Stimulated activated effector memory CD8-positive, alpha-beta T cell treated with anti-CD3 and anti-CD28 coated beads, Interleukin-12 subunit alpha, Interleukin-12 subunit beta, amount 100 ng/mL, for 72 hours (primary cell): ENCODE measurements around the gene LHPP.

Source experiments
- ATAC-seq: fragments of 150-1000 bp; cut with Tn5 transposase; 2 replicates; pipeline ENCODE4 v1.10.0; 2021
- DNase-seq, 2 donors: peaks; one replicate each; pipeline ENCODE4 v3.0.0; 2021 to 2022; ENCODE audit warnings: low spot score in 2 of 2
- H3K27ac Mint-ChIP-seq: one replicate; pipeline ENCODE4 v1.8.0; 2022; ENCODE audit warnings: mild to moderate bottlenecking, mixed read lengths
- H3K36me3 Mint-ChIP-seq: one replicate; pipeline ENCODE4 v1.8.0; 2022; ENCODE audit warnings: mild to moderate bottlenecking, mixed read lengths
- H3K4me1 Mint-ChIP-seq: one replicate; pipeline ENCODE4 v1.8.0; 2022; ENCODE audit warnings: mixed read lengths
- H3K4me3 Mint-ChIP-seq: one replicate; pipeline ENCODE4 v1.8.0; 2022; ENCODE audit warnings: mild to moderate bottlenecking, mixed read lengths
- H3K9me3 Mint-ChIP-seq: one replicate; pipeline ENCODE4 v1.8.0; 2022; ENCODE audit warnings: mixed read lengths

LHPP gene

GRCh38 chr10:124495725-124496124, 34.1 kb downstream of the LHPP start:
- Mint-ChIP-seq H3K36me3 (peaks cover 3% of the 10 kb centered on the region), H3K4me3 (no peak overlapping the region), H3K9me3 (no peaks in the 10 kb centered on the region), H3K4me1 (peaks cover 5% of the 10 kb centered on the region), H3K27ac (no peak overlapping the region)
- DNase-seq (no peak), ATAC-seq (no peak)

- Mint-ChIP-seq H3K4me3 (no peak overlapping the region), H3K27ac (no peak overlapping the region), H3K4me1 (peaks cover 5% of the 10 kb centered on the region), H3K36me3 (peaks cover 7% of the 10 kb centered on the region), H3K9me3 (no peaks in the 10 kb centered on the region)
- DNase-seq (no peak), ATAC-seq (no peak)
These were observed 34.5 kb downstream of the LHPP start for GRCh38 chr10:124496150-124496549.

DNA sequence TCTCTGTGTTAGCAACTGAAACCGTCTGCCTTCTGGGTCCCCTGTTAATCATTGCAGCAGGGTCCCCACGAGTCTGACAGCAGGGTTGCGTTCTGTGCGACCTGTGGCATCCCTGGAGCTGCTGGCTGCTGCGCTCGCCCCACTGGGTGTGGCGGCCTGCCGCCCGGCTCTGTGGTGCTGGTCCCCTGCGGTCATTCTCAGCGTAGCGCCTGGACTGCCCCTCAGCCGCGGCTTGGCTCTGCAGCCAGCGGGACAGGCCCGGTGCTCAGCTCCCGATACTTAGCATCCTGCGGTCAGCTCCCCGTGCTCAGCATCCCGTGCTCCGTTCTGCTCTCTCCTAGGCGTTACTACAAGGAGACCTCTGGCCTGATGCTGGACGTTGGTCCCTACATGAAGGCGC, 35.0 kb downstream of the LHPP start:
- H3K4me3 Mint-ChIP-seq: no peak overlapping the region
- H3K9me3 Mint-ChIP-seq: no peaks in the 10 kb centered on the region
- no peak overlapping the region for H3K27ac Mint-ChIP-seq
- H3K4me1 Mint-ChIP-seq: peaks cover 5% of the 10 kb centered on the region
- ATAC-seq: no peak
- no peak for DNase-seq
- peaks cover 8% of the 10 kb centered on the region for H3K36me3 Mint-ChIP-seq

- Mint-ChIP-seq H3K36me3 (peaks cover 8% of the 10 kb centered on the region), H3K4me3 (no peak overlapping the region), H3K9me3 (no peaks in the 10 kb centered on the region), H3K4me1 (peaks cover 5% of the 10 kb centered on the region), H3K27ac (no peak overlapping the region)
- DNase-seq: no peak
- no peak for ATAC-seq
These were observed 35.7 kb downstream of the LHPP start for GRCh38 chr10:124497196-124497881.

DNA sequence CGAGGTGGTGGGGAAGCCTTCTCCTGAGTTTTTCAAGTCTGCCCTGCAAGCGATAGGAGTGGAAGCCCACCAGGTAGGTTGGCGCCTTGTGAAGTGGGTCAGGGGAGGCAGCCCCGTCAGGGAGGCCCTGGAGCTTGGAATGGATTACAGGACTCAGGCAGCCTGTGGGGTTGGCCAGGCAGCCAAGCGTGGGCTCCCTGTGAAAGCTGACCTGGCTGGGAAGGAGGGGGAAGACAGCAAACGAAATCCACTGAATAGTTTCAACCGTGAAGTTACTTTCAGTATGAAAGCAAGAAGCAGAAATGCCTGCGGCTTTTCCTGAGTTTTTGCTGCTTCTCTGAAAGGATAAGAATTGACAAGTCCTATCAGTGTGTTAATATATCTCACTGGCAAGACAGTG, 36.4 kb downstream of the LHPP start:
- Mint-ChIP-seq H3K9me3 (no peaks in the 10 kb centered on the region), H3K36me3 (peaks cover 8% of the 10 kb centered on the region), H3K4me3 (no peak overlapping the region), H3K27ac (no peak overlapping the region), H3K4me1 (peaks cover 5% of the 10 kb centered on the region)
- no peak for ATAC-seq
- DNase-seq: no peak

GRCh38 chr10:124500757-124501156, 39.1 kb downstream of the LHPP start:
- Mint-ChIP-seq H3K36me3 (peaks cover 8% of the 10 kb centered on the region), H3K4me1 (no peaks in the 10 kb centered on the region), H3K4me3 (no peak overlapping the region), H3K27ac (no peak overlapping the region), H3K9me3 (no peaks in the 10 kb centered on the region)
- peak; percentile 76 for ATAC-seq
- DNase-seq: no peak

GRCh38 chr10:124504711-124505110, 43.1 kb downstream of the LHPP start:
- Mint-ChIP-seq H3K9me3 (no peaks in the 10 kb centered on the region), H3K36me3 (peaks cover 8% of the 10 kb centered on the region), H3K4me1 (no peaks in the 10 kb centered on the region), H3K27ac (no peak overlapping the region), H3K4me3 (no peak overlapping the region)
- ATAC-seq (no peak), DNase-seq (no peak)

- no peaks in the 10 kb centered on the region for H3K4me1 Mint-ChIP-seq
- H3K36me3 Mint-ChIP-seq: peaks cover 8% of the 10 kb centered on the region
- no peak overlapping the region for H3K27ac Mint-ChIP-seq
- H3K9me3 Mint-ChIP-seq: no peaks in the 10 kb centered on the region
- H3K4me3 Mint-ChIP-seq: no peak overlapping the region
- ATAC-seq: no peak
- no peak for DNase-seq
These were observed 43.7 kb downstream of the LHPP start for GRCh38 chr10:124505279-124505678.

GRCh38 chr10:124508070-124508667, 46.5 kb downstream of the LHPP start:
- ATAC-seq (no peak), DNase-seq (no peak)
- Mint-ChIP-seq H3K4me1 (peaks cover 9% of the 10 kb centered on the region), H3K4me3 (no peak overlapping the region), H3K36me3 (no peaks in the 10 kb centered on the region), H3K9me3 (no peaks in the 10 kb centered on the region), H3K27ac (no peak overlapping the region)

DNA sequence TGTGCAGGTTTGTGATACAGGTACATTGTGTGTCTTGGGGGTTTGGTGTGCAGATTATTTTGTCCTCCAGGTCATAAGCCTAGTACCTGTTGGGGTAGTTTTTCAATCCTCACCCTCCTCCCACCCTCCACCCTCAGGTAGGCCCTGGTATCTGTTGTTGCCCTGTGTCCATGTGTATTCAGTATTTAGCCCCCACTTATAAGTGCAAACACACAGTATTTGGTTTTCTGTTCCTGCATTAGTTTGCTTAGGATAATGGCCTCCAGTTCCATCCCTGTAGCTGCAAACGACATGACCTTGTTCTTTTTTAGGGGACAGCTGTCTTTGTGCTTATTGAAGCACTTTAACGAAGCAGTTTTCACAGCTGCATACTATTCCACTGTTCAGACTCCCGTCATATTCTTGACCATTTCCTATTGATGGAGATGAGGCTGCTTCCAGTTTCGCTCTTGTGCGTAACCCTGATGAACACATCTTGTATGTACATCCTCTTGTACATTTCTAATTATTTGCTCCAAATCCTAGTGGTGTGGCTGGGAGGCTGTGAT, 47.4 kb downstream of the LHPP start:
- Mint-ChIP-seq H3K4me3 (no peak overlapping the region), H3K36me3 (no peaks in the 10 kb centered on the region), H3K4me1 (peaks cover 9% of the 10 kb centered on the region), H3K9me3 (no peaks in the 10 kb centered on the region), H3K27ac (no peak overlapping the region)
- ATAC-seq (no peak), DNase-seq (no peak)

- Mint-ChIP-seq H3K4me1 (peaks cover 9% of the 10 kb centered on the region), H3K9me3 (no peaks in the 10 kb centered on the region), H3K27ac (no peak overlapping the region), H3K4me3 (no peak overlapping the region), H3K36me3 (no peaks in the 10 kb centered on the region)
- no peak for DNase-seq
- ATAC-seq: no peak
These were observed 48.4 kb downstream of the LHPP start for GRCh38 chr10:124509880-124510632.

- Mint-ChIP-seq H3K27ac (no peak overlapping the region), H3K4me3 (no peak overlapping the region), H3K9me3 (no peaks in the 10 kb centered on the region), H3K4me1 (peaks cover 9% of the 10 kb centered on the region), H3K36me3 (no peaks in the 10 kb centered on the region)
- no peak for ATAC-seq
- DNase-seq: no peak
These were observed 49.1 kb downstream of the LHPP start for GRCh38 chr10:124510759-124511158.

DNA sequence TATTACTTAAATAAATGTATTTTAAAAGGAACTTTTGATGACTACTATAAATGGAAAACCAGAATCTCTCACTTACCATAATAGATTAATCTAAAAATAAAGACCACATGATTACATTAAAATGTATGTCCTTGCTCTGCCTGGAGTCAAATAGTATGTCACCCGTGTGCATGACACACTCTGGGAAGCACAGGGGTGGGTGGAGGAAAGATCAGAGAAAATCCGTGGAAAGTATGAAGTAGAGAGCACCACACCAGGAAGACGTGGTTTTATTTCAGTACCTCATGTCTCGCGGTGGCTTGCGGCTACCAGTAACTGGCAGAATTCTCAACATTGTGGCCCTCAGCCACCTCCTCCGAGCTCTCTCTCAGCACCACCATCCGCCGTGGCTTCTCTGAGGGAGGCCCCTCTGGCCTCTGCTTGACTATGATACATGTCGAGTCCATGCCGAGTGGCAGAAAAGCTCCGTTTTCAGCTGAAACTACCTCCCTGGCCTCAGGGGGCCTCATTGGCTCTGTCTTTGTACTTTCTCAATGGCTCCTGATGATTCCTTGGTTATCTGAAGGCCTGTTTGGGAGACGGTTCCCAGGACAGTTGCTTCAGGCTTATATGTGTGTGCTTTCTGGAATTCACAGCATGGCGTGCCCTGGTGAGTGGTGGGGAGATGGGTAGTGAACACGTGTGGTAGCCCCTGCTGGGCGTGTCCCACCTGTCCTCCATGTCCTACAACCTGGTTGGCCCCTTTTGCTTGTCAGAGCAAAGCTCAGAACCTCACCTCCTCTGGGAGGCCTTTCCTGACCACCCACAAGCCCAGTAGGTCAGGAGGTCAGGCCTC, 49.8 kb downstream of the LHPP start:
- ATAC-seq (peak; percentile 81), DNase-seq (no peak)
- peaks cover 9% of the 10 kb centered on the region for H3K4me1 Mint-ChIP-seq
- no peaks in the 10 kb centered on the region for H3K36me3 Mint-ChIP-seq
- peak overlapping the region; percentile 63 for H3K27ac Mint-ChIP-seq
- no peak overlapping the region for H3K4me3 Mint-ChIP-seq
- no peaks in the 10 kb centered on the region for H3K9me3 Mint-ChIP-seq

DNA sequence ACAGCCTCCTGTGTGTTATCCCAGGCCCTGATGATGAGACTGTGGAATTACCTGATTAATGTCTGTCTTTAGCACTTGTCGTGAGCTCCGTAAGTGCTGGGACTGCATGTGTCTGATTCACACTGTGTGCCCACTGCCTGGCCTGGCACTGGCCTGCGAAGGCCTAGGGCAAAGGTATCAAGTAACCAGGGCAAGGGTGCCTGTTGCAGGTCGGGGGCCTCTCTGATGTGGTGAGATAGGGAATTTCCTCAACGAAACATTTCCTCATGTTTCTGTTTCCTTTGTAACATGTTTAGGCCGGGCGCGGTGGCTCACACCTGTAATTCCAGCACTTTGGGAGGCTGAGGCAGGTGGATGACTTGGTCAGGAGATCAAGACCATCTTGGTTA, 50.4 kb downstream of the LHPP start:
- ATAC-seq (no peak), DNase-seq (no peak)
- Mint-ChIP-seq H3K9me3 (no peaks in the 10 kb centered on the region), H3K27ac (peak overlapping the region; percentile 63), H3K36me3 (no peaks in the 10 kb centered on the region), H3K4me1 (peaks cover 9% of the 10 kb centered on the region), H3K4me3 (no peak overlapping the region)

DNA sequence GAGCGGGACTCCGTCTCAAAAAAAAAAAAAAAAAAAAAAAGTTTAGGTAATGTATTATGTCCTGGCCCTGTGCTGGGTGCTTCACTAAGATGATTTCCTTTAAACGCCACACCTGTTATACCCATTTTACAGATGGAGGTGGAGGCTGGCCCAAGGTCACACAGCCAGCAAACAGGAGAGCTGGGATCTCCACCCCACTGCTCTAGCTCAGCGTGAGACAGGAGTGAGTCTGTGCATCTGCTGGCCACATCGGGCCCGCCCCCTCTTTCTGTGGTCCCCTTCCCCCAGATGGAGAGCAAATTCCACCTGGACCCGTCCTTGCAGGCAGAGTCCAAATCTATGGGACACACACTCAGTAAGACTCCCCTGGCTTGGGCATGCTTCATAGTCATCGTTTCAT, 51.0 kb downstream of the LHPP start:
- no peak overlapping the region for H3K4me3 Mint-ChIP-seq
- H3K36me3 Mint-ChIP-seq: no peaks in the 10 kb centered on the region
- DNase-seq (no peak), ATAC-seq (no peak)
- H3K9me3 Mint-ChIP-seq: no peaks in the 10 kb centered on the region
- peaks cover 9% of the 10 kb centered on the region for H3K4me1 Mint-ChIP-seq
- no peak overlapping the region for H3K27ac Mint-ChIP-seq
